A549 (cell line): Measurements from ENCODE around the gene HOXB1.

ENCODE experiments used
- BHLHE40 ChIP-seq: IDR thresholded peaks from 2 replicates; pipeline ENCODE4 v1.6.1; 2012; ENCODE audit warnings: low read depth, low read length, inconsistent platforms
- CHD2 ChIP-seq: fragments of 150-350 bp; IDR thresholded peaks from 2 replicates; pipeline ENCODE4 v1.6.1; 2014; ENCODE audit warnings: low read length; ENCODE audit not compliant: partially characterized antibody
- CTCF ChIP-seq: fragments of >200 bp; sonication (Bioruptor Twin); formaldehyde crosslinking; IDR thresholded peaks from 3 replicates; pipeline ENCODE4 v1.5.1; 2016
- ESRRA ChIP-seq: fragments of 150-350 bp; IDR thresholded peaks from 2 replicates; pipeline ENCODE4 v1.6.1; 2014; ENCODE audit warnings: mild to moderate bottlenecking, low read length, borderline replicate concordance
- GATA3 ChIP-seq: IDR thresholded peaks from 2 replicates; pipeline ENCODE4 v1.6.1; 2012; ENCODE audit warnings: borderline replicate concordance
- PBX3 ChIP-seq: IDR thresholded peaks from 2 replicates; pipeline ENCODE4 v1.6.1; 2012
- PHF8 ChIP-seq: fragments of 200-600 bp; sonication (generic); IDR thresholded peaks from 2 replicates; pipeline ENCODE4 v1.6.1; 2016; ENCODE audit warnings: low read depth, mild to moderate bottlenecking, antibody characterized with exemption, moderate library complexity, borderline replicate concordance
- POLR2A ChIP-seq: IDR thresholded peaks from 2 replicates; pipeline ENCODE4 v1.6.1; 2012; ENCODE audit warnings: mild to moderate bottlenecking, low read length
- POLR2AphosphoS2 ChIP-seq: conservative IDR thresholded peaks from 2 replicates; pipeline ENCODE4 v1.6.1; 2012; ENCODE audit warnings: low read length, improper control_type of control experiment, inconsistent platforms
- REST ChIP-seq: fragments of 200-600 bp; sonication (generic); IDR thresholded peaks from 2 replicates; pipeline ENCODE4 v1.6.1; 2016; ENCODE audit warnings: antibody characterized with exemption, mild to moderate bottlenecking, moderate library complexity
- SREBF2 ChIP-seq: fragments of 450-650 bp; IDR thresholded peaks from 2 replicates; pipeline ENCODE4 v1.6.1; 2014; ENCODE audit warnings: mild to moderate bottlenecking, moderate library complexity

- TF ChIP-seq POLR2A (no peak), CTCF (no peak), PBX3 (no peak), PHF8 (no peak), POLR2AphosphoS2 (no peak), GATA3 (no peak), CHD2 (no peak), BHLHE40 (no peak), ESRRA (no peak), REST (no peak), SREBF2 (no peak)
These were observed 39.0 kb upstream of the HOXB1 start for GRCh38 chr17:48569674-48570324.
